GM12878 (cell line): Measurements from ENCODE around the gene TEX54. TPM values are rescaled to one million over a fixed set of nuclear protein-coding genes. Genes with fewer than 3 reads are reported as not detected.

Experiments
- ATAC-seq: fragments of 200-7000 bp; cut with Tn5 transposase; 3 replicates; pipeline ENCODE4 v1.9.1; 2020; ENCODE audit warnings: mild to moderate bottlenecking, moderate library complexity
- BruUV-seq: library from RNA; stranded (reverse); fragments of 400-500 nt; replicated peaks from 2 replicates; lab custom pipeline; 2021; lab: Mats Ljungman, UMichigan
- CTCF ChIA-PET: fragments of 300-600 bp; sonication (Branson Sonifier 250); formaldehyde crosslinking; extraction: SDS; loops from one replicate; lab custom pipeline; 2021; ENCODE audit warnings: inconsistent platforms; lab: Yijun Ruan, JAX
- POLR2A ChIA-PET: fragments of 350-600 bp; formaldehyde crosslinking; extraction: SDS; loops from one replicate; lab custom pipeline; 2021; ENCODE audit warnings: inconsistent platforms; lab: Charles Lee
- RAD21 ChIA-PET: fragments of 300-600 bp; sonication (Branson Sonifier 250); formaldehyde crosslinking; loops from one replicate; lab custom pipeline; 2023; ENCODE audit warnings: antibody characterized with exemption; ENCODE audit not compliant: unreplicated experiment; lab: Charles Lee
- SMC1A ChIA-PET: fragments of 300-600 bp; sonication (Branson Sonifier 250); formaldehyde crosslinking; loops from one replicate; lab custom pipeline; 2023; ENCODE audit not compliant: unreplicated experiment, uncharacterized antibody; lab: Charles Lee
- DNase-seq: peaks from one replicate; pipeline ENCODE4 v3.0.0-alpha.2; 2011; ENCODE audit warnings: low read depth, low spot score
- FAIRE-seq: peaks from 3 replicates; lab custom pipeline; 2011; peaks lifted over from hg19 to GRCh38; lab: Jason Lieb, UNC
- H2AFZ ChIP-seq: 2 replicates; pipeline ENCODE4 v1.6.0; 2011; ENCODE audit warnings: low read depth, low read length, control low read depth; ENCODE audit not compliant: control insufficient read depth
- H3K27ac ChIP-seq: 2 replicates; pipeline ENCODE4 v1.5.1; 2011; ENCODE audit warnings: control low read depth; ENCODE audit not compliant: control insufficient read depth, insufficient read depth
- H3K27me3 ChIP-seq, 2 experiments: replicated peaks in 1 of 2; 2 replicates each; pipeline versions ENCODE4 v1.6.0 to v1.6.1; 2011; ENCODE audit warnings: low read length in 1 of 2; ENCODE audit not compliant: control insufficient read depth in 2 of 2, insufficient read depth in 2 of 2
- H3K36me3 ChIP-seq, 2 experiments: 2 replicates each; pipeline ENCODE4 v1.5.1; 2011; ENCODE audit warnings: low read length in 1 of 2; ENCODE audit not compliant: control insufficient read depth in 2 of 2, insufficient read depth in 2 of 2
- H3K4me1 ChIP-seq: 2 replicates; pipeline ENCODE4 v1.6.1; 2011; ENCODE audit warnings: mild to moderate bottlenecking, low read length, moderate library complexity, mixed read lengths; ENCODE audit not compliant: control insufficient read depth, insufficient read depth
- H3K4me2 ChIP-seq: 2 replicates; pipeline ENCODE4 v1.6.0; 2011; ENCODE audit warnings: control low read depth; ENCODE audit not compliant: control insufficient read depth, insufficient read depth
- H3K4me3 ChIP-seq: fragments of 200-600 bp; sonication (generic); 2 replicates; pipeline ENCODE4 v1.5.1; 2016
- H3K79me2 ChIP-seq: 2 replicates; pipeline ENCODE4 v1.6.0; 2011; ENCODE audit warnings: low read length; ENCODE audit not compliant: control insufficient read depth, insufficient read depth
- H3K9ac ChIP-seq: 2 replicates; pipeline ENCODE4 v1.8.0; 2011; ENCODE audit warnings: low read length, control low read depth, mixed read lengths; ENCODE audit not compliant: control insufficient read depth, insufficient read depth
- H3K9me3 ChIP-seq: replicated peaks from 3 replicates; pipeline ENCODE4 v1.5.1; 2011; ENCODE audit warnings: mild to moderate bottlenecking, low read length; ENCODE audit not compliant: control insufficient read depth, insufficient read depth
- H4K20me1 ChIP-seq: 2 replicates; pipeline ENCODE4 v1.6.0; 2011; ENCODE audit not compliant: control insufficient read depth, insufficient read depth
- CBX5 ChIP-seq: sonication (generic); IDR thresholded peaks from 2 replicates; pipeline ENCODE4 v1.6.1; 2016; ENCODE audit warnings: low read depth, moderate library complexity, mild to moderate bottlenecking, inconsistent platforms
- EP300 ChIP-seq, 2 experiments: fragments of 150-350 bp in 1 of 2; IDR thresholded peaks; 2 replicates each; pipeline ENCODE4 v1.6.1; 2011 to 2012; ENCODE audit warnings: low read depth in 2 of 2, low read length in 2 of 2, borderline replicate concordance in 1 of 2, improper control_type of control experiment in 1 of 2, inconsistent platforms in 1 of 2; ENCODE audit not compliant: control insufficient read depth in 1 of 2
- GATAD2B ChIP-seq: fragments of 450-650 bp; conservative IDR thresholded peaks from 2 replicates; pipeline ENCODE4 v1.6.1; 2017; ENCODE audit warnings: low read depth, mild to moderate bottlenecking, moderate library complexity
- IRF4 ChIP-seq: IDR thresholded peaks from 2 replicates; pipeline ENCODE4 v1.6.1; 2011; ENCODE audit warnings: low read depth, low read length
- MYC ChIP-seq: IDR thresholded peaks from 2 replicates; pipeline ENCODE4 v1.6.1; 2011; ENCODE audit warnings: mild to moderate bottlenecking, low read length, moderate library complexity, inconsistent platforms; ENCODE audit not compliant: insufficient read depth, insufficient replicate concordance, insufficient read length, severe bottlenecking
- TARDBP ChIP-seq: IDR thresholded peaks from 2 replicates; pipeline ENCODE4 v1.6.1; 2016; ENCODE audit warnings: borderline replicate concordance
- YY1 ChIP-seq: IDR thresholded peaks from 2 replicates; pipeline ENCODE4 v1.6.1; 2011; ENCODE audit warnings: low read depth, mild to moderate bottlenecking, low read length
- WGBS: methylation state at CpG from one replicate; pipeline ENCODE4 v1.1.6; 2016; ENCODE audit warnings: low lambda C conversion rate; ENCODE audit not compliant: insufficient replicate concordance, insufficient coverage; ENCODE audit errors: missing lambda C conversion rate; 5-methylcytosine and 5-hydroxymethylcytosine counted together
- in situ Hi-C: fragments of 300-500 bp; cut with MboI; formaldehyde crosslinking; loops from 9 replicates; pipeline ENCODE4 v1.14.3; 2018; ENCODE audit warnings: mixed read lengths
- intact Hi-C: fragments of 100-400 bp; cut with micrococcal nuclease; formaldehyde crosslinking; loops from one replicate; pipeline ENCODE4 v1.14.2; 2022; ENCODE audit not compliant: unreplicated experiment
- polyA plus RNA-seq, 11 experiments: library from polyadenylated mRNA; depleted of rRNA in 4 of 11; unstranded in 6 of 11; stranded (reverse) in 5 of 11; fragments of >200 nt; fragmentation: Nextera tagmentation in 4 of 11; fragmentation: Illumina TruSeq in 1 of 11; extraction: Ambion mirVana in 4 of 11; extraction: Trizol in 1 of 11; gene quantifications; 1 replicate in 1 of 11; 2 replicates in 10 of 11; pipeline versions ENCODE4 v1.2.1 to v1.2.3, GENCODE V29; 2011 to 2016; ENCODE audit warnings: inconsistent platforms in 2 of 11, missing spikeins in 2 of 11, low read depth in 1 of 11
- total RNA-seq, 4 experiments: library from RNA; depleted of rRNA in 3 of 4; stranded (reverse); fragments of >200 nt in 3 of 4; fragmentation: Illumina TruSeq in 1 of 4; extraction: Trizol in 1 of 4; gene quantifications; 2 replicates each; pipeline versions ENCODE4 v1.2.1 to v1.2.3, GENCODE V29; 2013 to 2021
- TF ChIP-seq, protein P1 (sequence below): IDR thresholded peaks from 2 replicates; pipeline ENCODE4 v1.6.1; 2012; ENCODE audit warnings: low read depth, low read length, improper control_type of control experiment

Gene TEX54
- total and polyA plus RNA-seq, 10 of the 15 experiments (the other 5 are each of a cell fraction or from before 2014, with no cell fraction given): 0.38 to 0.68 (median 0.51) TPM; not detected in 7

DNA sequence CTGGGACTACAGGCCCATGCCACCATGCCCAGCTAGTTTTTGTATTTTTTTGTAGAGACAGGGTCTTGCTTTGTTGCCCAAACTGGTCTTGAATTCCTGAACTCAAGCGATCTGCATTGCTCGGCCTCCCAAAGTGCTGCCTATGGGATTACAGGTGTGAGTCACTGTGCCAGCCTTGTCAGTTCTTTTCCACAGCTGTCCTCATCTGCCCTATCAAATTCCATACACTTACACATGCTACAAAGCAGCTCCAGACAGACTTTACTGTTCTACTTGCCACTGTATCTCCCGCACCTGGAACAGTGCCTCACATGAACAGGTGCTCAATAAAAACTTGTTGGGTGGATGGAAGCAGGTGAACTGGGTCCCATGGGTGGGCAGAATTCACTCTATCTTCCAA, 9.0 kb downstream of the TEX54 start (continued):
- TF ChIP-seq MYC (no peak), EP300 (IDR thresholded peaks at IDR 0.05; ENCODE audit: borderline replicate concordance in 1 of 2, control insufficient read depth in 1 of 2, low read depth in 2 of 2, low read length in 2 of 2) (no peak), TARDBP (no peak), IRF4 (no peak), YY1 (no peak), CBX5 (no peak)

DNA sequence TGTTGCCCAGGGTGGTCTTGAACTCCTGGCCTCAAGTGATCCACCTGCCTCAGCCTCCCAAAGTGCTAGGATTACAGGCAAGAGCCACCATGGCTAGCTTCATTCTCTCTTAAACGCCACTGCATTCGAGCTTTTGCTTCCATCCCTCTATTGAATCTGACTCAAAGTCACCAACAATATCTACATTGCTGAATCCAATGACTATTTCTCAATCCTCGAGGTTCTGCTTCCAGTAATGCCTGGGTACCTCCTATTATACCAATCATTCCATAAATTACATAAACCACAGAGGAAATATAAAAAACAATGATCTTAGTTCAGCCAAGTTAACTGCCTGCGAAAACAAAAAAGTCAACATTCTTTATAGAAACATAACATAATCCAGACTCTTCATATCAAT, 15.5 kb downstream of the TEX54 start:
- intact Hi-C loops: no loop called here
- SMC1A ChIA-PET: interaction anchor here (0.6 to 2.2 kb wide), 4 partner anchors 10 to 65 kb away, joined by 3 to 10 read pairs (median 4); partner anchors contain the start of gene NXF1
- Histone ChIP-seq H3K9me3 (no peaks in the 10 kb centered on the region), H3K27ac (no peak overlapping the region), H3K36me3 (peaks cover under 1 to 2% of the 10 kb centered on the region in 2 experiments; a peak in 2 of 4 replicates), H4K20me1 (no peaks in the 10 kb centered on the region)
- in situ Hi-C loops: no loop called here
- TF ChIP-seq, protein P1, sequence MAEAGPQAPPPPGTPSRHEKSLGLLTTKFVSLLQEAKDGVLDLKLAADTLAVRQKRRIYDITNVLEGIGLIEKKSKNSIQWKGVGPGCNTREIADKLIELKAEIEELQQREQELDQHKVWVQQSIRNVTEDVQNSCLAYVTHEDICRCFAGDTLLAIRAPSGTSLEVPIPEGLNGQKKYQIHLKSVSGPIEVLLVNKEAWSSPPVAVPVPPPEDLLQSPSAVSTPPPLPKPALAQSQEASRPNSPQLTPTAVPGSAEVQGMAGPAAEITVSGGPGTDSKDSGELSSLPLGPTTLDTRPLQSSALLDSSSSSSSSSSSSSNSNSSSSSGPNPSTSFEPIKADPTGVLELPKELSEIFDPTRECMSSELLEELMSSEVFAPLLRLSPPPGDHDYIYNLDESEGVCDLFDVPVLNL: no peak
- TF ChIP-seq GATAD2B: no peak
- TF ChIP-seq, all 136 proteins: peak for 0
- Histone ChIP-seq H3K79me2 (no peaks in the 10 kb centered on the region), H3K4me1 (no peaks in the 10 kb centered on the region), H3K4me3 (no peak overlapping the region), H3K9ac (no peak overlapping the region), H3K4me2 (no peak overlapping the region), H2AFZ (no peak overlapping the region), H3K27me3 (no peaks in the 10 kb centered on the region)
- ChIA-PET POLR2A (interaction anchor here (0.6 to 1.2 kb wide), 4 partner anchors 9 to 137 kb away, joined by 3 to 4 read pairs (median 3); partner anchors contain the start of gene STX5), CTCF (interaction anchor here (0.7 to 1.5 kb wide), 3 partner anchors 10 to 58 kb away, joined by 3 to 4 read pairs (median 4); no protein-coding TSS in a partner anchor), RAD21 (interaction anchor here (0.7 kb wide), 1 partner anchor 15 kb away, joined by 3 read pairs; the partner anchor contains the start of gene STX5)
- DNase-seq: no peak
- no TSS peak for BruUV-seq
- no peak for ATAC-seq
- 96% methylated on average over 4 of the region's 4 CpGs for WGBS
- FAIRE-seq: no peak
